Measurements from ENCODE around the gene LAMA1. TPM values are rescaled to one million over a fixed set of nuclear protein-coding genes. Genes with fewer than 3 reads are reported as not detected.
A peak's percentile ranks its signal among the peaks of the same experiment; 100 is the strongest.

Gene LAMA1
- total RNA-seq, 2 experiments from 2014 or later = not detected

- H3K27me3 Mint-ChIP-seq = no peaks in the 10 kb centered on the region
- intact Hi-C loops (cut with micrococcal nuclease) = no loop called here
- no peaks in the 10 kb centered on the region for H3K36me3 Mint-ChIP-seq
- CTCF ChIA-PET = no interaction called here
- no peak for DNase-seq
- H3K4me1 Mint-ChIP-seq (ENCODE audit: low read depth) = no peaks in the 10 kb centered on the region
- no peak overlapping the region for H3K4me3 Mint-ChIP-seq
- POLR2A ChIA-PET = no interaction called here
- H3K27ac Mint-ChIP-seq = no peak overlapping the region
- H3K9me3 Mint-ChIP-seq = peaks cover 2% of the 10 kb centered on the region
Measured at GRCh38 chr18:6992761-6993160, 124.8 kb downstream of the LAMA1 start.

- H3K27ac Mint-ChIP-seq = no peak overlapping the region
- intact Hi-C loops (cut with micrococcal nuclease) = no loop called here
- H3K4me1 Mint-ChIP-seq (ENCODE audit: low read depth) = no peaks in the 10 kb centered on the region
- no peaks in the 10 kb centered on the region for H3K36me3 Mint-ChIP-seq
- no peak for DNase-seq
- no peaks in the 10 kb centered on the region for H3K9me3 Mint-ChIP-seq
- POLR2A ChIA-PET = no interaction called here
- no peaks in the 10 kb centered on the region for H3K27me3 Mint-ChIP-seq
- no peak overlapping the region for H3K4me3 Mint-ChIP-seq
- CTCF ChIA-PET = no interaction called here
Measured at GRCh38 chr18:6983366-6983765, 134.2 kb downstream of the LAMA1 start.

- intact Hi-C loops (cut with micrococcal nuclease) = no loop called here
- H3K27ac Mint-ChIP-seq = no peak overlapping the region
- DNase-seq = no peak
- H3K27me3 Mint-ChIP-seq = no peaks in the 10 kb centered on the region
- ChIA-PET POLR2A (no interaction called here), CTCF (no interaction called here)
- no peaks in the 10 kb centered on the region for H3K9me3 Mint-ChIP-seq
- no peaks in the 10 kb centered on the region for H3K4me1 Mint-ChIP-seq (ENCODE audit: low read depth)
- no peak overlapping the region for H3K4me3 Mint-ChIP-seq
- H3K36me3 Mint-ChIP-seq = no peaks in the 10 kb centered on the region
Measured at GRCh38 chr18:6982398-6982797, 135.2 kb downstream of the LAMA1 start.

GRCh38 chr18:6980363-6980762, 137.2 kb downstream of the LAMA1 start:
- intact Hi-C loops (cut with micrococcal nuclease) = no loop called here
- no peak overlapping the region for H3K4me3 Mint-ChIP-seq
- ChIA-PET CTCF (no interaction called here), POLR2A (no interaction called here)
- no peak for DNase-seq
- H3K36me3 Mint-ChIP-seq = no peaks in the 10 kb centered on the region
- H3K4me1 Mint-ChIP-seq (ENCODE audit: low read depth) = no peaks in the 10 kb centered on the region
- H3K27me3 Mint-ChIP-seq = no peaks in the 10 kb centered on the region
- no peaks in the 10 kb centered on the region for H3K9me3 Mint-ChIP-seq
- no peak overlapping the region for H3K27ac Mint-ChIP-seq

- intact Hi-C loops (cut with micrococcal nuclease) = no loop called here
- Mint-ChIP-seq H3K9me3 (no peaks in the 10 kb centered on the region), H3K27me3 (no peaks in the 10 kb centered on the region), H3K36me3 (no peaks in the 10 kb centered on the region), H3K27ac (no peak overlapping the region), H3K4me1 (ENCODE audit: low read depth) (no peaks in the 10 kb centered on the region), H3K4me3 (no peak overlapping the region)
- DNase-seq = no peak
- ChIA-PET POLR2A (no interaction called here), CTCF (no interaction called here)
Measured at GRCh38 chr18:6979954-6980353, 137.6 kb downstream of the LAMA1 start.

GRCh38 chr18:6976935-6977334, 140.7 kb downstream of the LAMA1 start:
- H3K9me3 Mint-ChIP-seq = no peaks in the 10 kb centered on the region
- no peak for DNase-seq
- H3K27me3 Mint-ChIP-seq = no peaks in the 10 kb centered on the region
- no peaks in the 10 kb centered on the region for H3K4me1 Mint-ChIP-seq (ENCODE audit: low read depth)
- H3K4me3 Mint-ChIP-seq = no peak overlapping the region
- ChIA-PET CTCF (no interaction called here), POLR2A (no interaction called here)
- no peaks in the 10 kb centered on the region for H3K36me3 Mint-ChIP-seq
- H3K27ac Mint-ChIP-seq = no peak overlapping the region
- intact Hi-C loops (cut with micrococcal nuclease) = no loop called here

- DNase-seq = no peak
- Mint-ChIP-seq H3K27ac (peak overlapping the region; percentile 23), H3K9me3 (no peaks in the 10 kb centered on the region), H3K4me1 (ENCODE audit: low read depth) (no peaks in the 10 kb centered on the region), H3K36me3 (no peaks in the 10 kb centered on the region), H3K4me3 (no peak overlapping the region), H3K27me3 (no peaks in the 10 kb centered on the region)
- CTCF ChIA-PET = no interaction called here
- POLR2A ChIA-PET = no interaction called here
- intact Hi-C loops (cut with micrococcal nuclease) = no loop called here
Measured at GRCh38 chr18:6975084-6975483, 142.5 kb downstream of the LAMA1 start.

- no peak overlapping the region for H3K27ac Mint-ChIP-seq
- CTCF ChIA-PET = no interaction called here
- H3K27me3 Mint-ChIP-seq = no peaks in the 10 kb centered on the region
- no peaks in the 10 kb centered on the region for H3K9me3 Mint-ChIP-seq
- no peak for DNase-seq
- no peaks in the 10 kb centered on the region for H3K36me3 Mint-ChIP-seq
- no peaks in the 10 kb centered on the region for H3K4me1 Mint-ChIP-seq (ENCODE audit: low read depth)
- H3K4me3 Mint-ChIP-seq = no peak overlapping the region
- POLR2A ChIA-PET = no interaction called here
- intact Hi-C loops (cut with micrococcal nuclease) = no loop called here
Measured at GRCh38 chr18:6971823-6972478, 145.6 kb downstream of the LAMA1 start.

- CTCF ChIA-PET = no interaction called here
- Mint-ChIP-seq H3K27ac (no peak overlapping the region), H3K4me1 (ENCODE audit: low read depth) (no peaks in the 10 kb centered on the region), H3K4me3 (no peak overlapping the region), H3K27me3 (no peaks in the 10 kb centered on the region), H3K9me3 (peaks cover 6% of the 10 kb centered on the region), H3K36me3 (no peaks in the 10 kb centered on the region)
- intact Hi-C loops (cut with micrococcal nuclease) = no loop called here
- POLR2A ChIA-PET = no interaction called here
- DNase-seq = no peak
Measured at GRCh38 chr18:6963452-6964097, 154.0 kb downstream of the LAMA1 start.

GRCh38 chr18:6962571-6963451, 154.8 kb downstream of the LAMA1 start:
- Mint-ChIP-seq H3K4me1 (ENCODE audit: low read depth) (no peaks in the 10 kb centered on the region), H3K9me3 (peaks cover 6% of the 10 kb centered on the region), H3K36me3 (no peaks in the 10 kb centered on the region), H3K4me3 (no peak overlapping the region), H3K27ac (no peak overlapping the region), H3K27me3 (no peaks in the 10 kb centered on the region)
- intact Hi-C loops (cut with micrococcal nuclease) = no loop called here
- ChIA-PET POLR2A (no interaction called here), CTCF (no interaction called here)
- no peak for DNase-seq

- Mint-ChIP-seq H3K9me3 (peaks cover 6% of the 10 kb centered on the region), H3K27me3 (no peaks in the 10 kb centered on the region), H3K4me1 (ENCODE audit: low read depth) (no peaks in the 10 kb centered on the region), H3K4me3 (no peak overlapping the region), H3K27ac (no peak overlapping the region), H3K36me3 (no peaks in the 10 kb centered on the region)
- POLR2A ChIA-PET = no interaction called here
- intact Hi-C loops (cut with micrococcal nuclease) = no loop called here
- no peak for DNase-seq
- CTCF ChIA-PET = interaction anchor here (0.5 kb wide), 1 partner anchor 189 kb away, joined by 4 read pairs; no protein-coding TSS in a partner anchor
Measured at GRCh38 chr18:6961331-6961730, 156.3 kb downstream of the LAMA1 start.

- CTCF ChIA-PET = interaction anchor here (0.5 to 0.6 kb wide), 2 partner anchors 189 to 1123 kb away, joined by 3 to 4 read pairs; no protein-coding TSS in a partner anchor
Measured at GRCh38 chr18:6960656-6961055, 156.9 kb downstream of the LAMA1 start.

More at GRCh38 chr18:6960656-6961055, 156.9 kb downstream of the LAMA1 start:
- no peaks in the 10 kb centered on the region for H3K36me3 Mint-ChIP-seq
- peaks cover 6% of the 10 kb centered on the region for H3K9me3 Mint-ChIP-seq
- H3K27ac Mint-ChIP-seq = no peak overlapping the region
- no peak overlapping the region for H3K4me3 Mint-ChIP-seq
- POLR2A ChIA-PET = no interaction called here
- H3K4me1 Mint-ChIP-seq (ENCODE audit: low read depth) = no peaks in the 10 kb centered on the region
- no peak for DNase-seq
- intact Hi-C loops (cut with micrococcal nuclease) = no loop called here
- H3K27me3 Mint-ChIP-seq = no peaks in the 10 kb centered on the region

All from activated CD4-positive, alpha-beta memory T cell treated with anti-CD3 and anti-CD28 coated beads for 36 hours (primary cell).